ENCODE data around the gene OXLD1. TPM values are rescaled to one million over a fixed set of nuclear protein-coding genes. Genes with fewer than 3 reads are reported as not detected.

Gene OXLD1
- total RNA-seq, 1 experiment from 2014 or later: 36.1 TPM

- Histone ChIP-seq H3K27ac (ENCODE audit: low read depth, low read length, poor library complexity, severe bottlenecking) (no peak overlapping the region), H3K27me3 (replicated peaks; ENCODE audit: insufficient read depth, low read depth, low read length, poor library complexity) (peaks cover 6% of the 10 kb centered on the region), H3K4me1 (ENCODE audit: insufficient read depth, low read length, poor library complexity, severe bottlenecking) (no peaks in the 10 kb centered on the region), H3K4me3 (ENCODE audit: low read depth, low read length, poor library complexity, severe bottlenecking) (no peak overlapping the region), H3K9me3 (ENCODE audit: low read depth, low read length, poor library complexity, severe bottlenecking) (no peaks in the 10 kb centered on the region), H3K36me3 (ENCODE audit: insufficient read depth, low read length, poor library complexity, severe bottlenecking) (no peaks in the 10 kb centered on the region)
- CTCF ChIA-PET: no interaction called here
- no peak for DNase-seq (ENCODE audit: low spot score)
- intact Hi-C loops (cut with micrococcal nuclease; ENCODE audit: unreplicated experiment): no loop called here
- POLR2A ChIA-PET (ENCODE audit: low non-redundant PET): no interaction called here
- TF ChIP-seq CTCF (conservative IDR thresholded peaks at IDR 0.05; ENCODE audit: low read depth, low read length): no peak
- TF ChIP-seq EZH2 (IDR thresholded peaks at IDR 0.05; ENCODE audit: borderline replicate concordance, low read depth, low read length, poor library complexity, severe bottlenecking): no peak
- BruUV-seq (replicated peaks): no TSS peak
Observed at GRCh38 chr17:81651692-81652091, 14.7 kb downstream of the OXLD1 start.

GRCh38 chr17:81650951-81651350 is 15.5 kb downstream of the OXLD1 start:
- POLR2A ChIA-PET (ENCODE audit: low non-redundant PET): no interaction called here
- CTCF ChIA-PET: no interaction called here
- Histone ChIP-seq H3K9me3 (ENCODE audit: low read depth, low read length, poor library complexity, severe bottlenecking) (no peaks in the 10 kb centered on the region), H3K4me1 (ENCODE audit: insufficient read depth, low read length, poor library complexity, severe bottlenecking) (no peaks in the 10 kb centered on the region), H3K27me3 (replicated peaks; ENCODE audit: insufficient read depth, low read depth, low read length, poor library complexity) (peaks cover 6% of the 10 kb centered on the region), H3K27ac (ENCODE audit: low read depth, low read length, poor library complexity, severe bottlenecking) (no peak overlapping the region), H3K36me3 (ENCODE audit: insufficient read depth, low read length, poor library complexity, severe bottlenecking) (no peaks in the 10 kb centered on the region), H3K4me3 (ENCODE audit: low read depth, low read length, poor library complexity, severe bottlenecking) (no peak overlapping the region)
- no TSS peak for BruUV-seq (replicated peaks)
- intact Hi-C loops (cut with micrococcal nuclease; ENCODE audit: unreplicated experiment): no loop called here
- TF ChIP-seq EZH2 (IDR thresholded peaks at IDR 0.05; ENCODE audit: borderline replicate concordance, low read depth, low read length, poor library complexity, severe bottlenecking) (no peak), CTCF (conservative IDR thresholded peaks at IDR 0.05; ENCODE audit: low read depth, low read length) (no peak)
- DNase-seq (ENCODE audit: low spot score): no peak

- no peak overlapping the region for H3K27ac ChIP-seq (ENCODE audit: low read depth, low read length, poor library complexity, severe bottlenecking)
- H3K9me3 ChIP-seq (ENCODE audit: low read depth, low read length, poor library complexity, severe bottlenecking): no peaks in the 10 kb centered on the region
- intact Hi-C loops (cut with micrococcal nuclease; ENCODE audit: unreplicated experiment): no loop called here
- ChIA-PET CTCF (no interaction called here), POLR2A (ENCODE audit: low non-redundant PET) (interaction anchor here (0.6 kb wide), 1 partner anchor 12 kb away, joined by 3 read pairs; no protein-coding TSS in a partner anchor)
- TF ChIP-seq EZH2 (IDR thresholded peaks at IDR 0.05; ENCODE audit: borderline replicate concordance, low read depth, low read length, poor library complexity, severe bottlenecking) (no peak), CTCF (conservative IDR thresholded peaks at IDR 0.05; ENCODE audit: low read depth, low read length) (no peak)
- no peak overlapping the region for H3K4me3 ChIP-seq (ENCODE audit: low read depth, low read length, poor library complexity, severe bottlenecking)
- peaks cover 6% of the 10 kb centered on the region for H3K27me3 ChIP-seq (replicated peaks; ENCODE audit: insufficient read depth, low read depth, low read length, poor library complexity)
- no peak for DNase-seq (ENCODE audit: low spot score)
- H3K36me3 ChIP-seq (ENCODE audit: insufficient read depth, low read length, poor library complexity, severe bottlenecking): no peaks in the 10 kb centered on the region
- BruUV-seq (replicated peaks): no TSS peak
- no peaks in the 10 kb centered on the region for H3K4me1 ChIP-seq (ENCODE audit: insufficient read depth, low read length, poor library complexity, severe bottlenecking)
Observed at GRCh38 chr17:81648707-81649085, 17.7 kb downstream of the OXLD1 start.

Measured in A673 (cell line).